Effector CD4-positive, alpha-beta T cell (primary cell): Measurements from ENCODE around the gene RHEB.

Experiments used
- DNase-seq: peaks from one replicate; pipeline ENCODE4 v3.0.0-alpha.2; 2020

RHEB gene

DNA sequence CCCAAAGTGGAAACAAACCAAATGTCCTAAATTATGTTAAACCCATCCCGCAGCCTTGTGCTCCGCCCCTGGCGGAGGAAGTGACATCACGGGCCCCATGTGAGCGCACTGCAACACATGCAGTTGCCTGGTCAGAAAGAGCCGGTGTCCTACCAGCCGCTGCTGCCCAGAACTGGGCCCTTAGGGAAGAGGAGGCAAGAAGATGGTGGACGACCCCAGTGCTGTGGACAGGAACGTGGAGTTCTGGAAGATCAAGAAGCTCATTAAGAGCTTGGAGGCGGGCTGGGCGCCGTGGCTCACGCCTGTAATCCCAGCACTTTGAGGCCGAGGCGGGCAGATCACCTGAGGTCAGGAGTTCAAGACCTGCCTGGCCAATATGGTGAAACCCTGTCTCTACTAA, 18.0 kb downstream of the RHEB start:
- no peak for DNase-seq

DNA sequence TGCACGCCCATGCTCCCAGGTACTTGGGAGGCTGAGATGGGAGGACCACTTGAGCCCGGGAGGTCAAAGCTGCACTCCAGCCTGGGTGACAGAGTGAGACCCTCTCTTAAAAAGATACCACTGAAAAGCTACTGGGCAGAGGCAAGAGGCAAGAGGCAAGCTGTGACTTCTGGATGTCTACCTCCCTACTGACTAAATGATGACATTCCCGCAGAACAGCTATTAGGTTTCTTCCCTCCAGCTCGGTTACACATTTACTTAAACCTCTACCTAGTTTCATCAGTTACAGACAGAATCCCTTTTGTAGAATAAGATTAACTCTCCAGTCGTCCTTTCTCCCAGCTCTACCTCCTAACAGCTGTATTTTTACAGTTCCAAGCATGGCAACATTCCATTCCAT, 21.2 kb downstream of the RHEB start:
- no peak for DNase-seq

- DNase-seq: no peak
Observed at GRCh38 chr7:151497306-151497871, 22.3 kb downstream of the RHEB start.

DNA sequence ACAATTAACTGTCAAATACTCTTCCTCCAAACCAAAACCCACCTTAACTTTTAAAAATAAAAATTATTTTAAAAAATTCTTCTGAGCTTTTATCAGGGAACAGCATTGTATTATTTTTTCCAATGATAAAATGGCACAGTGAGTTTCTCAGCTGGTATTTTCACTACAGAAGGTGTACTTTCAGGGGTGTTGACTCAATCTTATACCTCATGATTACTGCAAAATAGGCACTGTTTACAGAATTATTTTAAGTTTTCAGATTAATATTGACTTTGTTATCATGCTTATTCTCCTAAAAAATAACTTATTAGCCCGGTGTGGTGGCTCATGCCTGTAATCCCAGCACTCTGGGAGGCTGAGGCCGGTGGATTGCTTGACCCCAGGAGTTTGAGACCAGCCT, 24.3 kb downstream of the RHEB start:
- no peak for DNase-seq

GRCh38 chr7:151494298-151495284, 25.1 kb downstream of the RHEB start:
- DNase-seq: no peak

- DNase-seq: no peak
Observed at GRCh38 chr7:151493083-151493482, 26.6 kb downstream of the RHEB start.

DNA sequence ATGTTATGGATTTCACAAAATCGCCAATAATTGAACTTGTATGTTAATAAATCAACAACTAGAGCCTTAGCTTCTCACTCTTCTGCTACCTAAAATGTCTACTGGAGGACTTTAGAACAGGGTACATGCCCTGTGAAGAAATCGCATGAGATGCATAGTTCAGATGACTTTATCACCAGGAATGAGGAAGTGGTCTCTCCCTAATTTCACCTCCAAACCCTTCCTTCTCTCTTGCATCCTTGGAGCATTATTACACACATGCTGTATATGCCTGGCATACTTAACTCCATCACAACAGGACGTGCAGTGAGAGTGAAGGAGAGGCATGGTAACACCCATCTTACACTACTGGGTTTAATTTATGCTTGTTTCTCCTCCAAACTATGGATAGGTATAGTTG, 27.8 kb downstream of the RHEB start:
- no peak for DNase-seq

DNA sequence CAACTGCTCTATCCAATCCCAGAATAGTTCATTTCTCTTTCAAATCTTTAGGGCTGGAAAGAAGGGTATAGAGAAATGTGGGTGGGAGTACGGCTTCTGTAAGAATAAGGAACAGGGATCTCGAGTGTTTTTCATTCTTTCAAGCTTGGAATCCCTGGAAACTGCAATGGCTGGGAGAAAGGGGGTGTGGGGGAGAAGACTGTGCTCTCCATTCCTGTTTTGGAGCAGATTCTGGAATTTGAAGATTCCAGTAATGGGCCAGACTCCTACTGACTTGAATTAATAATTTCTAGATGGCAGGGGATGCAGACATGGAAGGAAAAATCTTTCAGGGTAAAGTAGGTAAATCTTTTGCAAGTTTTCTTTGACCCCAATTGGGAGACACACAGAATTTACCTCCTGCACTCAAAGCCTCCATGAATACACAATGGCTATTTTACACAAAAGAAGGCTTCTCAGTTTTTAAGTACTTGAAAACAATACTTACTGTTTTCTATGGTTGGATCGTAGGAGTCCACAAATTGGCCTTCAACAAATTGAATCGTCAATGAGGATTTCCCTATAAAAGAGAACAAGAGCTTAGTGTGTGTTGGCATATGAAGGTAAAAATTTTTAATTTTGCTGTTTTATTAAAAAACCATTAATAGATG, 29.1 kb downstream of the RHEB start:
- no peak for DNase-seq

DNA sequence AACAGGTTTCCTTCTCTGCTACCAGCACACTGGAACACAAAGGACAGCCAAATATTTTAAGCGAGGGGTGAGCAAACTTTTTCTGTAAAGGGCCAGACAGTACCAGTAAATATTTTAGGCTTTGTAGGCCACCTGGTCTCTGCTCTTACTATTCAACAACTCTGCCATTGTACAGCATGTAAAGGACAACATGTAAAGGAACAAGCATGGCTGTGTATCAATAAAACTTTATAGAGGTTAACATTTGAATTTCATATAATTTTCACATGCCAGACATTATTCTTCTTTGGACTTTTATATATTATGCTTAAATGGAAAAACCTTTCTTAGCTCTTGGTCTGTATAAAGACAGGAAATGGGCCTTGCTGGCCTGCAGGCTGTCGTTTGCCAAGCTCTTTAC, 30.2 kb downstream of the RHEB start:
- DNase-seq: no peak

- no peak for DNase-seq
Observed at GRCh38 chr7:151488096-151488495, 31.6 kb downstream of the RHEB start.

DNA sequence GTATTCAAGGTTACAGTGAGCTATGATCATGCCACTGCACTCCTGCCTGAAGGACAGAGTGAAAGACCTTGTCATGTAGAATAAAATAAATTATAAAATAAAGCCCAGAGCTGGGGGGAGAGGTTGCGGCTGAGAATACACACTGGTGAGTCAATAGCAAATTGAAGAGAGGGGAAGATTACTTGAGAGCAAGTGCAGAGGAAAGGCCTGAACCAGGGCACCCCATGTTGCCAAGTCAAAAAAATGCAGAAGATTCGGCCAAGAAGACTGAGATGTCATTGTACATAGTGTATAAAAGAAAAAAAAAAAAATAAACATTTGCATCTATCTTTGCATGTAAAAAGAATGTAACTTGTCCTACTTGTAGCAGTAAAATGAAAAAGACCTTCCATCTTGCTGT, 32.5 kb downstream of the RHEB start:
- DNase-seq: no peak

DNA sequence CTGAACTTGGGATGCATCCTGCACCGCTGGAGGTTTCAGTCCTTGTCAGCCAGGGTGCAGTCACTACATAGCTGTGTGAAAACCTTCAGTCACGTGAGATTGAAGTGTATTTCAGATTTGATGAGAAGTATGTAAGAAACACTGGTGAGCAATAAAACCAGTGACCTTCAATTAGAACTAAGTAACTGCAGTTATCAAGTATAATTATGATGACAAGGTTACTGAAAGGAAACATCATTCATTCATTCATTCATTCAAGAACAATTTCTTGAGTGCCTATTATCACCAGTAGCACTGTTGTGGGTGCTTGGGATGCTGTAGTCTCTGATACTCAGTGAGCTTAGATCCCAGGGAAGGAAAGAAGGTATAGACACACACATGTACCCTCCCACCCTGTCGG, 33.6 kb downstream of the RHEB start:
- no peak for DNase-seq

- no peak for DNase-seq
Observed at GRCh38 chr7:151484971-151485707, 34.6 kb downstream of the RHEB start.

DNA sequence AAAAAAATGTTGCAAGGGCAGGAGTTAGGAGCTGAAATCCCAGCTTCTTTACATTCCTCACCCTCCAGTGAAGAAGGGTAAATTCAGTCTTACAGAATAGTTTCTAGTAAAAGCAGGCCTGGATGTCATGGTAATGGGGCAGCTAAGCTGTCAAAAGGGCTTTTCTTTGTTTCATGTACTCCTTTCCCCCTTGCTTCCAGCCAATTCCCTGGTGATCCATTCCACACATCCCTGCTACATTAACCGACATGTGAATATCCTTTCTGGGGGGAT, 36.0 kb downstream of the RHEB start:
- no peak for DNase-seq

- no peak for DNase-seq
Observed at GRCh38 chr7:151482883-151483710, 36.6 kb downstream of the RHEB start.

DNA sequence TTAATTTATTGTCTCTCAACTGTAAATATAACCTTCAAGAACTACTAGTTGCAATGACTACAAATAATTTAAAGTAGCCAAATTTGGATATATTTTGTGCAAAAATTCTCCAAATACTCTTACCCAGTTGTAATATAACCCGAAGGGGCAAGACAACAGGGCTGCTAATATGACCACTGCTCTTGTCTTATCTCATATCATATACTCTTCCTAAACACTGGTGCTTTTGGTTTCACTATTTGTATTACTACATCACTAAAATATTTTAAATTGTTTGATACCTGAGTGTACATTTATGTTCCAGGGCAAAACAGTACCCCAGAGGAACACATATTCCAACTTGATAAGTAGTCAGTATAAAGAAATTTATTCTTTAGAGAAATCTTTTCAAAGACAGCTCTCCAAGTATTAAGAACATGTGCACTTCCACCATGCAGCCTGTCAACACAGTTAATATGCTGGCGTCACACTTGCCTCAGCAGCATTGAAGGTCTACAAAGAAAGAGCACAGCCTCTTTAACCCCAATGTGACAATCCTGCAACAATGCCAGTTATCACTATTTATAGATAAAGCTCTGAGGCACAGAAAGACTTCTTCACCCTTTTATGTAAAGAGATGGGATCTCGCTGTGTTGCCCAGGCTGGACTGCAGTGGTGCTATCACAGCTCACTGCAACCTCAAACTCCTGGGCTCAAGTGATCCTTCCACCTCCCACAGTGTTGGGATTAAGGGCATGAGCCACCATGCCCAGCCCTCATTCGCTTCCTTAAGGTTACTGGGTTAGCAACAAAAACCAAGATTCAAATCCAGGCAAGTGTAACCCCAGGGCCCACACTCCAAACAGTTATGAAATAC, 37.8 kb downstream of the RHEB start:
- DNase-seq: no peak

DNA sequence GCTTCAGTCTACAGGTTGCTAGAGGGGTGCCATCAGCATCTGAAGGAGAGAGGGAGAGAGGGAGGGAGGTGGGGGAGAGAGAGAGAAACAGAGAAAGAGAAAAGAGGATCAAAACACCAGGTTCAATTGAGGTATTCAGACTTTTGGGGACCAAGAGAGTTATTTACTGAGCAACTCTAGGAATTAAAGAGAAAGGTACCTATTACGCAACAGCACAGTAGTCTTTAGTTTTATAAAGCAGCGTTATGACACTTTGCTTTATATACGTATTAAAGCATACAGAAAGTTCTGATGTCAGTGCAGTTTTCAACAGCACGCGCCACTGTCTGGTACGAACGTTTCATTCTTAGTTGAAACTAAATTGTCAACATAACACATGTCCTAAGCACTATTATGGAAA, 41.8 kb downstream of the RHEB start:
- DNase-seq: no peak

DNA sequence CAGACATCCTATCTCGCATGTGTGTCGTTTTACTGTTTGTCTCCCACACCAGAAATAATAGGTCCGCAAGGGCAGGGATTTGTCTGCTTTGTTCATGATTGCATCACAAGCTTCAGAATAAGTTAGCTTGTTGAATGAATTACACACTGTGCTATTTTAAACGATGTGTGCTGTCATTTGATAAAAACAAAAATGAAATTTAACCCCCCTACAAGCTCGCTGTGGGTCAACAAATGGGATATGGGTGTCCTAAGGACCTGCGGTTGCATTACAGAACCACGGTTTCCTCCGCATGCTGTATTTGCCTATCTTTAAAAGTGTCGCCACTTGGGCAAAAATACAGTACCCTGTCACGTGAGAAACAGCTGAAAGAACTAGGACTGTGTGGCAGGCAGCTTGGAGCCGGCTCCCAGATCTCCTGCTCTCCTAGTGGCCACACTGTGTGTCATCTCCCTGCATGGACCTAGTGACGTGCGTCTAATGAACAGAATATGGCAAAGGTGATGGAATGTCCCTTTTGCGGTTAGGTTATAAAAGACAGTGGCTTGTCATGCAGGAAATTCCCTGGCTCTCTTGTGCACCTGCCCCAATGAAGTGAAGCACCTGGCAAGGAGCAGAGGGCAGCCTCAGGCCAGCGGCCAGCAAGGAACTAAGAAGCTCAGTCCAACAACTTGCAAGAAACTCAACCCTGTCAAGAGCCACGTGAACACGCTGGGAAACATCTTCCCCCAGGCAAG, 46.9 kb downstream of the RHEB start:
- no peak for DNase-seq

DNA sequence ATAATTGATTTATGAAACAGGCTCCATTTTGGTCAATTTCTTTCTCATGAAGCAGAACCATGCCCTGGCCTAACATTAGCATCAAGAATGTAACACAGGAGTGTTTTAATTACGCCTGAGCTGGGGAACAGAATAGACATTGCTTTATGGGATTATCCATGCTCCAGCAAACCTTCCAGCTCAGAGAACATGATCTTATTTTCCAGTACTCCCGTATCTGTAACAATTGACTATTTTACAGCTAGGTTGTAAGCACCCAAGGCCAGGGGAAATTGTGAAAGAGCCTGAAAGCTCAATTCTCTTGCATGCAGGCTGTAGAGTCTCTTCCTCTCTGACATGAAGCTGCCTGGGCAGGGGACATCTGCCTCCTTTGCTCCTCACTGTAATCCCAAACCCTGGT, 49.0 kb downstream of the RHEB start:
- no peak for DNase-seq

DNA sequence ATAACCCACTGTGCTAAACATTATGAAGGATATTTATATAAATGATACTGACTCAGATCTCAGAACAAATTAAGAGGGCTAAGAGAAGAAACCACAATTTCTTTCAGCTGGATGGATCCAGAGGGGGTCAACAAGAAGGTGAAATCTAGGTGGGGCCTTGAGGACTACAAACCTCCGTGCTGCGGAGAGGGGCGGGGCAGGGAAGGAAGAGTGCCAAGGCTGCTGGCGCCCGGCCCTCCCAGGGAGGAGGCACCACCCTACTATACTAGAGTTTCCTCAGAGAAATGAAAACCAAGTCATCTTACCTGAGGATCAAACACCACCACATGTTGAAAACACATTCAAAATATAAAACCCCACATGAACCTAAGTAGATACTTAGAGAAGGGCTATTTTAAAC, 50.4 kb downstream of the RHEB start:
- DNase-seq: no peak
